Fibroblast of gingiva (primary cell): ENCODE results near the gene ILF3.

Experiments used
- DNase-seq: peaks from one replicate; pipeline ENCODE4 v3.0.0-alpha.2; 2011; ENCODE audit warnings: low read depth

The ILF3 gene

GRCh38 chr19:10730932-10731331 lies 76.8 kb downstream of the ILF3 start:
- no peak for DNase-seq

DNA sequence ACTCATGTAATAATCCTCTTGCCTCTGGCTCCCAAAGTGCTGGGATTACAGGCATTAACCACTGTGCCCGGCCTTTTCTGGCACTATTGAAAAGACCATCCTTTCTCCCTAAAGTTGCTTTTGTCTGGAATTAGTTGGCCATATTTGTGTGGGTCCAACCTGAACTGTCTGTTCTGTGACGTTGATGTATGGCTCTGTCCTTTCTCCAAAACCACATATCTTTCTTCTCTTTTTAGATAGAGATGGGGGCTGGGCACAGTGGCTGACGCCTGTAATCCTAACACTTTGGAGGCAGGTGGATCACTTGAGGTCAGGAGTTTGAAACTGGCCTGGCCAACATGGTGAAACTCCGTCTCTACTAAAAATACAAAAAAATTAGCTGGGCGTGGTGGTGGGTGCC lies 81.6 kb downstream of the ILF3 start:
- no peak for DNase-seq

- DNase-seq, result no peak
Measured at GRCh38 chr19:10736189-10736588, 82.0 kb downstream of the ILF3 start.

GRCh38 chr19:10736916-10737551 lies 82.9 kb downstream of the ILF3 start:
- DNase-seq, result no peak

DNA sequence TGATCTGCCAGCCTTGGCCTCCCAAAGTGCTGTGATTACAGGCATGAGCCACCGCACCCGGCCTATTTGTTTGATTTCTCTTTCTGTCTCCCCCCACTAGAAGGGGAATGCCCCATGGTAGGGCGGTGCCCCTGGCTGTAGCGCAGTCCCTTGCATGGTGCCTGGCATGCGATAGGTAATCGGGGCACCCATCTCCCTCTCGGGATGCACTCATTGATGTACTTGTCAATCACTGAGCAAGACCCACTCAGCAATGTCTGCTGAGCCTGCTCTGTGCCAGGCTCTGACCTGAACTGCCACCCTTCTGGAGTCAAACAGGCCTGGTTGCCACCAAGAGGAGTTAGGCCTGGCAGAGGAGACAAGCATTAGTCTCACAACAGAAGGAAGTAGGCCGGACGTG lies 83.6 kb downstream of the ILF3 start:
- DNase-seq, result no peak

- DNase-seq, result no peak
Measured at GRCh38 chr19:10740798-10741197, 86.7 kb downstream of the ILF3 start.
